SK-N-SH (cell line): ENCODE results near the gene NEDD8. TPM values are rescaled to one million over a fixed set of nuclear protein-coding genes. Genes with fewer than 3 reads are reported as not detected.

Source experiments
- CTCF ChIA-PET: fragments of 300-600, 350-600 bp; formaldehyde crosslinking; extraction: SDS; loops from one replicate; lab custom pipeline; 2021; lab: Yijun Ruan, JAX
- POLR2A ChIA-PET: fragments of 350-600 bp; sonication (Branson Sonifier 250); formaldehyde crosslinking; extraction: SDS; loops from one replicate; lab custom pipeline; 2020; ENCODE audit warnings: antibody characterized with exemption, inconsistent platforms; lab: Yijun Ruan, JAX
- DNase-seq: peaks from one replicate; pipeline ENCODE4 v3.0.0; 2012
- H2AFZ ChIP-seq: fragments of 200-600 bp; sonication (generic); 2 replicates; pipeline ENCODE4 v1.8.1; 2016; ENCODE audit warnings: antibody characterized with exemption, mild to moderate bottlenecking, low read depth
- H3F3A ChIP-seq: fragments of 200-600 bp; sonication (generic); replicated peaks from 2 replicates; pipeline ENCODE3; 2016; ENCODE audit warnings: antibody characterized with exemption, mild to moderate bottlenecking; ENCODE audit not compliant: insufficient read depth
- H3K27ac ChIP-seq, 2 experiments: fragments of 200-500 bp in 1 of 2; fragments of 200-600 bp in 1 of 2; sonication (Bioruptor generic) in 1 of 2; sonication (generic), shearing (Covaris generic) in 1 of 2; 2 replicates each; pipeline versions ENCODE4 v1.5.1 to v1.6.1; 2014 to 2016; ENCODE audit warnings: low read depth in 2 of 2, inconsistent platforms in 1 of 2, low read length in 1 of 2, mild to moderate bottlenecking in 1 of 2, mixed read lengths in 1 of 2
- H3K27me3 ChIP-seq: fragments of 200-600 bp; sonication (generic), shearing (Covaris generic); 2 replicates; pipeline ENCODE4 v1.6.1; 2016; ENCODE audit warnings: mixed run types; ENCODE audit not compliant: insufficient read depth
- H3K36me3 ChIP-seq, 2 experiments: fragments of 200-500 bp in 1 of 2; fragments of 200-600 bp in 1 of 2; sonication (Bioruptor generic) in 1 of 2; sonication (generic) in 1 of 2; replicated peaks in 1 of 2; 2 replicates each; pipeline versions ENCODE3 to v1.5.1; 2014 to 2016; ENCODE audit warnings: low read length in 1 of 2, mild to moderate bottlenecking in 1 of 2; ENCODE audit not compliant: insufficient read depth in 2 of 2, control insufficient read depth in 1 of 2
- H3K4me1 ChIP-seq, 2 experiments: fragments of 200-500 bp in 1 of 2; fragments of 200-600 bp in 1 of 2; sonication (Bioruptor generic) in 1 of 2; sonication (generic), shearing (Covaris generic) in 1 of 2; 2 replicates each; pipeline versions ENCODE4 v1.5.1 to v1.6.1; 2014 to 2016; ENCODE audit warnings: low read depth in 1 of 2, low read length in 1 of 2, mixed run types in 1 of 2; ENCODE audit not compliant: insufficient read depth in 2 of 2, control insufficient read depth in 1 of 2
- H3K4me2 ChIP-seq: fragments of 200-600 bp; sonication (generic), shearing (Covaris generic); 2 replicates; pipeline ENCODE4 v1.6.1; 2017; ENCODE audit warnings: mixed run types
- H3K4me3 ChIP-seq, 2 experiments: fragments of 200-500 bp in 1 of 2; fragments of 200-600 bp in 1 of 2; sonication (Bioruptor generic) in 1 of 2; sonication (generic), shearing (Covaris generic) in 1 of 2; 2 replicates each; pipeline versions ENCODE4 v1.5.1 to v1.8.1; 2014 to 2016; ENCODE audit warnings: low read depth in 2 of 2, inconsistent platforms in 1 of 2, low read length in 1 of 2, mild to moderate bottlenecking in 1 of 2, mixed read lengths in 1 of 2, moderate library complexity in 1 of 2
- H3K79me2 ChIP-seq: fragments of 200-600 bp; sonication (generic); 2 replicates; pipeline ENCODE4 v1.8.1; 2017; ENCODE audit warnings: mild to moderate bottlenecking; ENCODE audit not compliant: insufficient read depth
- H3K9ac ChIP-seq: fragments of 200-600 bp; sonication (generic); 2 replicates; pipeline ENCODE4 v1.6.1; 2017; ENCODE audit warnings: mixed run types
- H3K9me2 ChIP-seq: fragments of 200-600 bp; sonication (generic); 2 replicates; pipeline ENCODE4 v1.6.1; 2017; ENCODE audit warnings: mixed run types
- H3K9me3 ChIP-seq: fragments of 200-600 bp; sonication (generic); 2 replicates; pipeline ENCODE4 v1.6.1; 2017; ENCODE audit warnings: mixed run types, mild to moderate bottlenecking, moderate library complexity
- H4K20me1 ChIP-seq: fragments of 200-600 bp; sonication (generic); 2 replicates; pipeline ENCODE4 v1.6.1; 2017; ENCODE audit warnings: mild to moderate bottlenecking, mixed run types; ENCODE audit not compliant: insufficient read depth
- FOXJ3 ChIP-seq: sonication (generic); formaldehyde crosslinking; IDR thresholded peaks from 2 replicates; pipeline ENCODE4 v1.5.1; 2020; ENCODE audit warnings: mild to moderate bottlenecking, missing genetic modification reagents
- FOXM1 ChIP-seq: IDR thresholded peaks from 2 replicates; pipeline ENCODE4 v1.4.0; 2012; ENCODE audit warnings: low read depth, mild to moderate bottlenecking
- GATA2 ChIP-seq: sonication (generic); formaldehyde crosslinking; IDR thresholded peaks from 2 replicates; pipeline ENCODE4 v1.5.0; 2020; ENCODE audit warnings: mild to moderate bottlenecking, missing genetic modification reagents
- JUND ChIP-seq: IDR thresholded peaks from 2 replicates; pipeline ENCODE4 v1.4.0; 2012
- NRF1 ChIP-seq: IDR thresholded peaks from 2 replicates; pipeline ENCODE4 v1.6.1; 2012; ENCODE audit warnings: low read depth, mild to moderate bottlenecking, low read length
- PBX3 ChIP-seq: IDR thresholded peaks from 2 replicates; pipeline ENCODE4; 2012
- RCOR1 ChIP-seq: fragments of 150-350 bp; IDR thresholded peaks from 2 replicates; pipeline ENCODE4 v1.6.1; 2017; ENCODE audit warnings: antibody characterized with exemption, low read length
- REST ChIP-seq: IDR thresholded peaks from 2 replicates; pipeline ENCODE4 v1.6.1; 2012; ENCODE audit warnings: mild to moderate bottlenecking, low read depth, low read length, moderate library complexity
- RFX5 ChIP-seq: IDR thresholded peaks from 2 replicates; pipeline ENCODE4 v1.6.1; 2012; ENCODE audit warnings: mild to moderate bottlenecking, improper control_type of control experiment, low read length
- SMC3 ChIP-seq: IDR thresholded peaks from 2 replicates; pipeline ENCODE4 v1.6.1; 2012; ENCODE audit warnings: low read depth, low read length, improper control_type of control experiment
- TAF1 ChIP-seq: IDR thresholded peaks from 2 replicates; pipeline ENCODE4 v1.6.1; 2012; ENCODE audit warnings: low read depth, mild to moderate bottlenecking, low read length, moderate library complexity, borderline replicate concordance
- USF2 ChIP-seq: fragments of 150-350 bp; IDR thresholded peaks from 2 replicates; pipeline ENCODE4 v1.6.1; 2017; ENCODE audit warnings: antibody characterized with exemption, low read length, low read depth, borderline replicate concordance
- YY1 ChIP-seq: IDR thresholded peaks from 2 replicates; pipeline ENCODE4 v1.4.0; 2012; ENCODE audit warnings: low read depth, mild to moderate bottlenecking
- WGBS: methylation state at CpG from one replicate; pipeline ENCODE4 v1.1.6; 2017; ENCODE audit warnings: low lambda C conversion rate; 5-methylcytosine and 5-hydroxymethylcytosine counted together
- polyA plus RNA-seq, 3 experiments: library from polyadenylated mRNA; depleted of rRNA; stranded (reverse); fragments of >200 nt; gene quantifications; 2 replicates each; pipeline ENCODE4 v1.2.3, GENCODE V29; 2012

NEDD8 gene
- polyA plus RNA-seq, 1 of the 3 experiments (the other 2 are of a cell fraction), result 534 TPM

GRCh38 chr14:24241829-24242443 lies 9.8 kb upstream of the NEDD8 start (continued):
- TF ChIP-seq PBX3 (no peak), NRF1 (no peak), RFX5 (no peak)

- H3K9ac ChIP-seq, result 0 out of 2 replicates have a peak overlapping the region, but pooled peaks have one; percentile 24
- H3K4me2 ChIP-seq, result peak overlapping the region; percentile 95
- H3K27me3 ChIP-seq, result no peaks in the 10 kb centered on the region
- no peak overlapping the region for H3K4me3 ChIP-seq
- no peaks in the 10 kb centered on the region for H3K9me2 ChIP-seq
- whole genome bisulfite sequencing, result over 99% methylated on average over 8 of the region's 9 CpGs
- peaks cover 19% of the 10 kb centered on the region for H3F3A ChIP-seq
- no peak overlapping the region for H3K27ac ChIP-seq
- H3K4me1 ChIP-seq, result peaks cover 26% of the 10 kb centered on the region in 2 experiments; a peak in 2 of 4 replicates
- POLR2A ChIA-PET, result no interaction called here
- H3K79me2 ChIP-seq, result peaks cover 43% of the 10 kb centered on the region
- H3K36me3 ChIP-seq, result peaks cover 48 to 55% of the 10 kb centered on the region in 2 experiments
- TF ChIP-seq REST (no peak), FOXJ3 (CRISPR knock-in tag) (no peak), GATA2 (CRISPR knock-in tag) (no peak), FOXM1 (no peak), RCOR1 (no peak), SMC3 (no peak), YY1 (no peak), JUND (no peak), TAF1 (no peak), USF2 (no peak)
- H4K20me1 ChIP-seq, result no peaks in the 10 kb centered on the region
- H3K9me3 ChIP-seq, result no peaks in the 10 kb centered on the region
- DNase-seq, result no peak
- CTCF ChIA-PET, result interaction anchor here (1.5 to 12.0 kb wide), 7 partner anchors 9 to 191 kb away, joined by 5 to 191 read pairs (median 19); partner anchors contain the start of genes CIDEB, DHRS1, LTB4R2 and MDP1
- H2AFZ ChIP-seq, result no peak overlapping the region
Observed at GRCh38 chr14:24240110-24240918, 8.1 kb upstream of the NEDD8 start.
